Psoas muscle (tissue), 8 donors: ENCODE data around the gene ADISSP. TPM values are rescaled to one million over a fixed set of nuclear protein-coding genes. Genes with fewer than 3 reads are reported as not detected.
A peak's percentile ranks its signal among the peaks of the same experiment; 100 is the strongest.

ENCODE experiments used
- ATAC-seq, 4 donors: fragments of 200-7000 bp; cut with Tn5 transposase; one replicate each; pipeline ENCODE4 v1.9.1; 2020; ENCODE audit warnings: moderate library complexity in 3 of 4, mild to moderate bottlenecking in 2 of 4
- DNase-seq, 2 donors: peaks; one replicate each; pipeline ENCODE4 v3.0.0-alpha.2; 2020
- H3K27ac ChIP-seq: fragments of 200-600 bp; one replicate; pipeline ENCODE4 v1.8.0; 2022
- H3K27me3 ChIP-seq, 3 donors: fragments of 200-600 bp in 1 of 3; one replicate each; pipeline versions ENCODE4 v1.6.1 to v1.8.0; 2013 to 2022; ENCODE audit warnings: low read length in 2 of 3, mild to moderate bottlenecking in 2 of 3, moderate library complexity in 1 of 3; ENCODE audit not compliant: insufficient read depth in 3 of 3
- H3K36me3 ChIP-seq, 2 donors: fragments of 200-600 bp in 1 of 2; one replicate each; pipeline versions ENCODE4 v1.6.1 to v1.8.0; 2013 to 2022; ENCODE audit warnings: low read depth in 1 of 2, mild to moderate bottlenecking in 1 of 2, moderate library complexity in 1 of 2; ENCODE audit not compliant: insufficient read depth in 1 of 2
- H3K4me1 ChIP-seq: fragments of 200-600 bp; one replicate; pipeline ENCODE4 v1.8.0; 2022
- H3K4me3 ChIP-seq: fragments of 200-600 bp; one replicate; pipeline ENCODE4 v1.8.0; 2022; ENCODE audit warnings: mild to moderate bottlenecking
- H3K9me3 ChIP-seq: fragments of 200-600 bp; one replicate; pipeline ENCODE4 v1.8.0; 2022
- CTCF ChIP-seq: fragments of 200-600 bp; IDR thresholded peaks from one replicate; pipeline ENCODE4 v1.8.0; 2022; ENCODE audit warnings: antibody characterized with exemption
- WGBS, 3 donors: extraction: QIAGEN DNeasy Blood & Tissue Kit; methylation state at CpG; one replicate each; pipeline versions ENCODE4 v1.1.6 to v1.1.7; 2013; 5-methylcytosine and 5-hydroxymethylcytosine counted together
- intact Hi-C, 2 donors: fragments of 100-400 bp; cut with DNase I; formaldehyde crosslinking; loops; one replicate each; pipeline versions ENCODE4 v1.11.0 to v1.14.2; 2022
- polyA plus RNA-seq, 3 donors: library from polyadenylated mRNA; stranded (reverse); fragments of 200-250 nt; gene quantifications; one replicate each; pipeline ENCODE4 v1.2.3, GENCODE V29; 2013
- total RNA-seq, 4 donors: library from RNA; stranded (reverse); fragmentation: NEBNext Ultra II Directional in 2 of 4; extraction: Animal tissue kit (Norgen Biotek cat#: 25700) in 2 of 4; gene quantifications; one replicate each; pipeline versions ENCODE4 v1.2.1 to v1.2.4, GENCODE V29; 2021 to 2023
- donor health status: healthy with polysubstance abuse.
- donor health status: DM: no; HTN: no; CAD: no; lungs with moderate emphysema.
- donor health status: Bipolar disorder and iron deficiency.
- donor health status: healthy.
- donor health status: DM: yes; HTN: yes; CAD: no.
- donor health status: DM: no; HTN: no; CAD: no.
- donor health status: DM: no; HTN: no; CAD: no.
- donor health status: DM: yes; HTN: yes; CAD: no.

ADISSP gene
- total and polyA plus RNA-seq, 7 donors: 10.7 to 24.7 (median 14.4) TPM

GRCh38 chr20:3800256-3800877, 32.8 kb upstream of the ADISSP start:
- Histone ChIP-seq H3K36me3 (peaks cover 0 to 41% of the 10 kb centered on the region in 2 donors), H3K4me1 (peaks cover 6% of the 10 kb centered on the region), H3K27me3 (no peaks in the 10 kb centered on the region), H3K4me3 (no peak overlapping the region), H3K27ac (no peak overlapping the region), H3K9me3 (no peaks in the 10 kb centered on the region)
- no peak for TF ChIP-seq CTCF
- 81 to 92% (median 85%) methylated on average over 15 to 18 of the region's 18 CpGs for WGBS, 3 donors
- ATAC-seq (no peak), DNase-seq (peak in 1 of 2 donors; percentile 23)
- intact Hi-C loops: no loop called here

GRCh38 chr20:3798908-3799248, 31.3 kb upstream of the ADISSP start:
- H3K27ac ChIP-seq: no peak overlapping the region
- 72 to 74% (median 73%) methylated on average over 3 of the region's 3 CpGs for WGBS, 3 donors

GRCh38 chr20:3798373-3798768, 30.8 kb upstream of the ADISSP start:
- Histone ChIP-seq H3K4me1 (peaks cover 6% of the 10 kb centered on the region), H3K27me3 (no peaks in the 10 kb centered on the region), H3K27ac (no peak overlapping the region), H3K4me3 (no peak overlapping the region), H3K9me3 (no peaks in the 10 kb centered on the region), H3K36me3 (peaks cover 0 to 28% of the 10 kb centered on the region in 2 donors)
- intact Hi-C loops: no loop called here
- peak in 1 of 2 donors; percentile 39 for DNase-seq
- no peak for TF ChIP-seq CTCF
- 63 to 71% (median 64%) methylated on average over 5 of the region's 5 CpGs for WGBS, 3 donors
- no peak for ATAC-seq

More at GRCh38 chr20:3798908-3799248, 31.3 kb upstream of the ADISSP start:
- no peak for ATAC-seq
- peaks cover 6% of the 10 kb centered on the region for H3K4me1 ChIP-seq
- H3K36me3 ChIP-seq: peaks cover 0 to 33% of the 10 kb centered on the region in 2 donors
- H3K4me3 ChIP-seq: no peak overlapping the region
- peak in 1 of 2 donors; percentile 39 for DNase-seq
- no peak for TF ChIP-seq CTCF
- H3K27me3 ChIP-seq: no peaks in the 10 kb centered on the region
- intact Hi-C loops: no loop called here
- no peaks in the 10 kb centered on the region for H3K9me3 ChIP-seq

- H3K36me3 ChIP-seq: peaks cover 0 to 22% of the 10 kb centered on the region in 2 donors
- H3K4me3 ChIP-seq: peak overlapping the region; percentile 86
- intact Hi-C loops: no loop called here
- H3K4me1 ChIP-seq: peaks cover 6% of the 10 kb centered on the region
- DNase-seq (peak in 1 of 2 donors; percentile 41), ATAC-seq (no peak)
- H3K27me3 ChIP-seq: no peaks in the 10 kb centered on the region
- 62 to 76% (median 71%) methylated on average over 19 of the region's 19 CpGs for WGBS, 3 donors
- no peak for TF ChIP-seq CTCF
- H3K9me3 ChIP-seq: no peaks in the 10 kb centered on the region
- H3K27ac ChIP-seq: no peak overlapping the region
Observed at GRCh38 chr20:3797592-3798372, 30.2 kb upstream of the ADISSP start.
